Lower leg skin (tissue), 4 donors: ENCODE data around the gene PDE1C. TPM values are rescaled to one million over a fixed set of nuclear protein-coding genes. Genes with fewer than 3 reads are reported as not detected.
"Not testable (repeated sequence)": the region's sequence is repeated elsewhere in the genome, so short reads cannot be mapped to it uniquely, and the experiment has no call there.

Source experiments
- DNase-seq, 2 donors: peaks; one replicate each; pipeline ENCODE4 v3.0.0-alpha.2; 2019; ENCODE audit warnings: low spot score in 2 of 2
- H3K4me3 ChIP-seq: fragments of 200-600 bp; sonication (generic); 2 replicates; pipeline ENCODE4 v1.5.1; 2017; ENCODE audit warnings: mild to moderate bottlenecking, low read depth; ENCODE audit not compliant: poor library complexity, severe bottlenecking
- CTCF ChIP-seq, 3 donors: fragments of 450-650 bp; IDR thresholded peaks; one replicate each; pipeline ENCODE4 v1.5.1; 2016; ENCODE audit warnings: antibody characterized with exemption in 3 of 3, mild to moderate bottlenecking in 3 of 3, moderate library complexity in 2 of 3
- POLR2A ChIP-seq, 2 donors: fragments of 450-650 bp; IDR thresholded peaks; one replicate each; pipeline ENCODE4 v1.6.1; 2016 to 2017; ENCODE audit warnings: antibody characterized with exemption in 2 of 2, mild to moderate bottlenecking in 1 of 2, moderate library complexity in 1 of 2
- WGBS, 2 donors: methylation state at CpG; one replicate each; pipeline ENCODE4 v1.1.5; 2018; 5-methylcytosine and 5-hydroxymethylcytosine counted together
- intact Hi-C: fragments of 100-400 bp; cut with DNase I; formaldehyde crosslinking; loops from one replicate; pipeline ENCODE4 v1.15.0; 2023; ENCODE audit warnings: low total_unique reads
- total RNA-seq, 4 donors: library from RNA; depleted of rRNA; stranded (reverse); fragments of >200 nt; gene quantifications; one replicate each; pipeline ENCODE4 v1.1.0, GENCODE V29; 2016

Gene PDE1C
- total RNA-seq, 4 donors from 2014 or later = 0.53 to 3.5 (median 3.0) TPM

GRCh38 chr7:32023376-32023775 is 46.8 kb downstream of the PDE1C start:
- no peak overlapping the region for H3K4me3 ChIP-seq
- DNase-seq = no peak
- WGBS, 2 donors = 46 to 55% methylated on average over 6 of the region's 6 CpGs
- TF ChIP-seq CTCF (IDR thresholded peaks at IDR 0.05) (no peak), POLR2A (IDR thresholded peaks at IDR 0.05) (no peak)
- intact Hi-C loops = no loop called here

- intact Hi-C loops = no loop called here
- TF ChIP-seq POLR2A (IDR thresholded peaks at IDR 0.05) = no peak
- TF ChIP-seq CTCF (IDR thresholded peaks at IDR 0.05) = no peak
- no peak for DNase-seq
- H3K4me3 ChIP-seq = no peak overlapping the region
- WGBS, 2 donors = 46 to 61% methylated on average over 4 of the region's 4 CpGs
Measured at GRCh38 chr7:32022966-32023365, 47.2 kb downstream of the PDE1C start.

DNA sequence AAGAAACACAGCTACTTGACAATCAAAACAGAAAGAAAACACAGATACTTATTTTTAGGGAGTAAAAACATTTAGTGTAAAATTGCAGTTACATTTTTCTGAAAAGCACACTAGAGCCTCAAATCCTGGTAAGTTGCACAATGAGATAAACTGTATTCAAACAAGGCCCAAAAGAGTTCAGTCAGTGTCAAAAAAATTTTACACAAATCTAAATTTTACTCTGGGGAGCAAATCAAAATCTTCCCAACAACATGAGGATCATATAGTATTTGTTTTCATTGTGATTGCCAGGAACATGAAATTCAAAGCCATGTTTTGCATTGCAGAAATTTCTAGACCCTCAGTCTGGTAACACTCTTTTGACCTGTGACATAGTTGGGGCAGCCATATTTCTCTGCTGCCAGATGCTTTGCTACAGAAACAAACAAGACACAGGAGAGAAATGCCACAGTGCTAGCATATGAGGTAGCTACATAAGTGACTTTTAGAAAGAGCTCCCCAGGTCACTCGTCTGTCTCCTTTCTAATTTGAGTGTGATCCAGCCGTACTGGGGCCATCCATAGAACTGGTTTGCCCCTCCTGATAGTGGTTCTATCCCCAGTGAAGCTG is 49.6 kb downstream of the PDE1C start:
- no peak overlapping the region for H3K4me3 ChIP-seq
- whole genome bisulfite sequencing, 2 donors = 65 to 83% methylated on average over 2 of the region's 2 CpGs
- no peak for TF ChIP-seq CTCF (IDR thresholded peaks at IDR 0.05)
- TF ChIP-seq POLR2A (IDR thresholded peaks at IDR 0.05) = no peak
- no peak for DNase-seq
- intact Hi-C loops = no loop called here

- TF ChIP-seq POLR2A (IDR thresholded peaks at IDR 0.05) (no peak), CTCF (IDR thresholded peaks at IDR 0.05) (no peak)
- H3K4me3 ChIP-seq = no peak overlapping the region
- WGBS, 2 donors = 84 to 86% methylated on average over 2 of the region's 2 CpGs
- intact Hi-C loops = no loop called here
- no peak for DNase-seq
Measured at GRCh38 chr7:32018845-32019578, 51.2 kb downstream of the PDE1C start.

GRCh38 chr7:32015133-32015532 is 55.1 kb downstream of the PDE1C start:
- no peak for TF ChIP-seq CTCF (IDR thresholded peaks at IDR 0.05)
- no peak for TF ChIP-seq POLR2A (IDR thresholded peaks at IDR 0.05)
- DNase-seq = no peak
- intact Hi-C loops = no loop called here
- 79 to 81% methylated on average over 2 of the region's 2 CpGs for WGBS, 2 donors
- no peak overlapping the region for H3K4me3 ChIP-seq

GRCh38 chr7:32013471-32013870 is 56.7 kb downstream of the PDE1C start:
- H3K4me3 ChIP-seq, DNase-seq, intact Hi-C loops: not testable (repeated sequence)
- 33 to 59% methylated on average over 2 of the region's 2 CpGs for WGBS, 2 donors
